GM10248 (cell line): Measurements from ENCODE around the gene TACR2.

Experiments used
- CTCF ChIA-PET: fragments of 300-600 bp; sonication (Branson Sonifier 250); formaldehyde crosslinking; extraction: SDS; loops from one replicate; lab custom pipeline; 2021; ENCODE audit warnings: antibody characterized with exemption; lab: Yijun Ruan, JAX
- POLR2A ChIA-PET: fragments of 350-650 bp; sonication (Branson Sonifier 250); formaldehyde crosslinking; extraction: SDS; loops from one replicate; lab custom pipeline; 2020; ENCODE audit warnings: antibody characterized with exemption; lab: Yijun Ruan, JAX
- DNase-seq: peaks from one replicate; pipeline ENCODE4 v3.0.0; 2012; ENCODE audit errors: extremely low spot score
- TF ChIP-seq, protein P1 (sequence below): IDR thresholded peaks from 2 replicates; pipeline ENCODE4 v1.5.1; 2012; ENCODE audit warnings: mild to moderate bottlenecking, low read depth; ENCODE audit errors: extremely low read depth, missing control alignments, control extremely low read depth

Gene TACR2

DNA sequence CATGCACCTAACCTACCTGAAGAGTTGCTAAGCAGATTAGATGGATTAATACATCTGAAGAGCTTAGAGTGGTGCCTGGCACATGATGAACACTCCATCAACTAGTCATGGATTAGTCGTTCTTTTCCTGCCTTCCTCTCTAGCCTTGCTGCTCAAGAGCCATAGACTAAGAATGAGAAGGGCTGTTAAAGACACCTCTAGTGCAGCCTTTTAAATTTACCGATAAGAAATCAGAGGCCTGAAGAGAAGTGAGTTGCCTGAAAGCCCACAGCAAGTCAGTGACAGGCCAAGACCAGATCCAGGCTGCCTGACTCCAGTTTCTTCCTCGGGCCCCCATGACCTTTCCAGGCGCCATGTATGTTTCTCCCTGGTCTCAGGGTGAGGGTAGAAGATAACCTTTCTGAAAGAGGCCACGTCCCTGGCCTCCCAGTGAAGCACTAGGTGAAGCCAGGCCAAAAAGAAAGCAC, 41.1 kb upstream of the TACR2 start:
- TF ChIP-seq, protein P1, sequence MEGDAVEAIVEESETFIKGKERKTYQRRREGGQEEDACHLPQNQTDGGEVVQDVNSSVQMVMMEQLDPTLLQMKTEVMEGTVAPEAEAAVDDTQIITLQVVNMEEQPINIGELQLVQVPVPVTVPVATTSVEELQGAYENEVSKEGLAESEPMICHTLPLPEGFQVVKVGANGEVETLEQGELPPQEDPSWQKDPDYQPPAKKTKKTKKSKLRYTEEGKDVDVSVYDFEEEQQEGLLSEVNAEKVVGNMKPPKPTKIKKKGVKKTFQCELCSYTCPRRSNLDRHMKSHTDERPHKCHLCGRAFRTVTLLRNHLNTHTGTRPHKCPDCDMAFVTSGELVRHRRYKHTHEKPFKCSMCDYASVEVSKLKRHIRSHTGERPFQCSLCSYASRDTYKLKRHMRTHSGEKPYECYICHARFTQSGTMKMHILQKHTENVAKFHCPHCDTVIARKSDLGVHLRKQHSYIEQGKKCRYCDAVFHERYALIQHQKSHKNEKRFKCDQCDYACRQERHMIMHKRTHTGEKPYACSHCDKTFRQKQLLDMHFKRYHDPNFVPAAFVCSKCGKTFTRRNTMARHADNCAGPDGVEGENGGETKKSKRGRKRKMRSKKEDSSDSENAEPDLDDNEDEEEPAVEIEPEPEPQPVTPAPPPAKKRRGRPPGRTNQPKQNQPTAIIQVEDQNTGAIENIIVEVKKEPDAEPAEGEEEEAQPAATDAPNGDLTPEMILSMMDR: no peak
- DNase-seq: no peak
- POLR2A ChIA-PET: no interaction called here
- CTCF ChIA-PET: interaction anchor here (0.9 to 2.7 kb wide), 5 partner anchors 8 to 50 kb away, joined by 3 to 12 read pairs (median 3); no protein-coding TSS in a partner anchor

DNA sequence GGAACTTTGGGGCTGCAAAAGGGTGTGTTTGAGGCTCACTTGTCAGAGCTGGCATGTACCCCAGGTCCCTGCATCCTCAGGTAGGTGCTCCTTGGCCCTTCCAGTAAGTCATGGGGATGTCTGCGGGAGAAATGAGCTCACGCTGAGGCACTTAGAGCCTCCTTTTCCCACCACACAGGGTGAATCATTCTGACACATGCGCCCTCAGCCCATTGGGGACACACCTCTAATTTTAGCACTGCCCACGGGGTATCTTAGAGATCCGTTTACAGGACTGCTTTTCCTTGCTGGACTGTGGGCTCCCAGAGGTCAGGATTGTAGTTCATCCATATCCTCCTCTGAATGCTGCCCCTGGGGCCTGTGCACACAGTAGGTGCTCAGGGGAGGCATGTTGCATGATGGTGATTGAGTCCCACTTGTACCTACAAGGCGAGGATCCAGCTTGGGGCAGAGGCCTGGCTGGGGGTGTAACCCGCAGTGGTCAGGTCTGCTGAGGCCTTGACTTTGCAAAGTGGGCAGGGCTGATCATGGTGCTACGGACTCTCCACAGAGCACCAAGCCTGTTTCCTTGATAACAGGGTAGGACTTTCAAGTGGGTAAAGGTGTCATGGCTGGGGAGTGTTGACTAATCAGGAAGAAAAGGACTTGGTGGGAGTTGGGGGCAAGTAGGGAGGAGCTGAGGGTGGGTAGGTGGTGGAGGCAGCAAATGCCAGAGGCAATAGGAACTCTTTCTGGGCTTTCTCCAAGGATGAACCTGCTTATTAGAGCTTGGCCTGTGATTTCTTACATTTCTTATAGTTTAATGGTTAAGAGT, 40.4 kb upstream of the TACR2 start:
- TF ChIP-seq, protein P1: no peak
- ChIA-PET POLR2A (no interaction called here), CTCF (interaction anchor here (0.9 to 1.6 kb wide), 6 partner anchors 9 to 49 kb away, joined by 3 to 8 read pairs (median 3); no protein-coding TSS in a partner anchor)
- no peak for DNase-seq

DNA sequence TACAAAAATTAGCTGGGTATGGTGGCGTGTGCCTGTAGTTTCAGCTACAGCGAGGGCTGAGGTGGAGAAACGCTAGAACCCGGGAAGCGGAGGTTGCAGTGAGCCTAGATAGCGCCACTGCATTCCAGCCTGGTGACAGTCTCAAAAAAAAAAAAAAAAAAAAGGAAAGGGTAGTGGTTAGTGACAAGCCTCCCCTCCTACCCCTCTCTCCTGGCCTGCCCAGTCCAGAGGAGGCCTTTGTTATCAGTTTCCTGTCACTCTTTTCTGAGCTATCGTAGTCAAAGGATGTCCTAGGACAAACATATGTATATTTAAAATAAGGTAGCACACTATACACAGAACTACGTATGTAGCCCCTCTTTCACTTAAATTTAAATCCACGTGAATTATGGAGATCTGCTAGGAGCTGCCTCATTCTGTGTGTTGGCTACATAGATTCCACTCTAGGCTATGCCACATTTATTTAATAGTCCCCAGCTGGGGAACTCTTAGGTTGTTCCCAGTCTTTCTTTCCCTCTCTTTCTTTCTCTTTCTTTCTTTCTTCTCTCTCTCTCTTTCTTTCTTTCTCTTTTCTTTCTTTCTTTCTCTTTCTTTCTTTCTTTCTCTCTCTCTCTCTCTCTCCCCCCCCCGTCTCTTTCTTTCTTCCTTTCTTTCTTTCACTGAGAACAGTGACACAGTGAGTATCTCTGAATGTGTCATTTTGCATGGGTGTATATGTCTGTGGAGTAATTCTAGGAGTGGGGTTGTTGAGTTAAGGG, 38.5 kb upstream of the TACR2 start:
- no peak for DNase-seq
- ChIA-PET CTCF (interaction anchor here (1.3 to 1.8 kb wide), 2 partner anchors 10 to 333 kb away, joined by 3 to 6 read pairs; no protein-coding TSS in a partner anchor), POLR2A (no interaction called here)
- TF ChIP-seq, protein P1: no peak

DNA sequence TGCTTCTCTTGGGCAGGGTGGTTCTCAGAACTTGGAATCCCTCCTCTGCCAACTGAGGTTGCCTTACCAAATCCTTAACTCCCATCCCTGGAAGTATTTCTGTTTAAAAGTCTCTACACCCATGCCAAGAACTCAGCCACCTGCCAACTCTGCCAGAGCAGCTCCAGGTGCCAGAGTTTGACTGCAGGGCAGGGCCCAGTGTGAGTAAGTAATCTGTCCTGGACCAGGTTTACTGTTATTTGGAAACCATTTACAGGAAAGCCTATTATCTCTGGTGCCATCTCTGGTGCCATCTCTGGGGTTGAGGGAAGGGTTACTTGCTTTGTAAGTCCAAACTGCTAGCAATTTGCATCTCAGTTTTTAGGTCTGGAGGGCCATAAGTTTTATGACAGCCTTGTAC, 37.1 kb upstream of the TACR2 start:
- DNase-seq: no peak
- ChIA-PET POLR2A (no interaction called here), CTCF (interaction anchor here (1.1 kb wide), 1 partner anchor 46 kb away, joined by 4 read pairs; no protein-coding TSS in a partner anchor)
- TF ChIP-seq, protein P1: no peak

DNA sequence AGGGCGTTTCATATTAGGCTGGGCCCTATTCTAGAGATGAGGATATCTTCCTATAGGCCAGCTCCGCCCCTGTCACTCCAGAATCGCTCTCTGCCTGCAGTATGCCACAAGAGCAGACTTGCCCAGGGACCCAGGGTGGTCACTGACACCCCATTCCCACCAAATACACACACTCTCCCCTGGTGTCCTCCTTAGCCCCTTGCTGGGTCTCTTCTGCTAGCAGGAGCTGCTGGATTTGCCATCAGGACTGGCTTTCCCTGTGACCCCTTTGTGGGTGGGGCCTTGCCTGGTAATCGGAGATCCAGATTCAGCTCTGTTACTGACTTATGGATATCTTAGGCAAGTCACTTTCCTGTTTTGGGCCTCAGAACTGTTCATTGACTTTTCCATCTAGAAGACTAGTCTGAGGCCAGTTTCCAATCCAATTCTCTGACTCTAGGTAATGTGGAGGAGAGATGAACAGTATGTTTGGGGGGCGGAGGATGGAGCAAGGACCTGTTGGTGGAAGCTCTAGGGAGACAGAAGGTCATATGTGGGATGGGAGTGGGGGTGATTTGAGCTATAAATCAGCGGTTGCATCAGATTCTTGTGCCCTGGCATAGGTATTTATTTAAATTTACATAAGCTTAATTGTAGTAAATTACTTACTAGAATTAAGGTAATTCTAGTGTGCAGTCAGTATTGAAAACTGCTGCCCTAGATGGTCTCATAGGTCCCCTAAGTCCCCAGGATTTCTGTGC, 36.1 kb upstream of the TACR2 start:
- ChIA-PET POLR2A (no interaction called here), CTCF (no interaction called here)
- TF ChIP-seq, protein P1: no peak
- no peak for DNase-seq
